HG02610 (cell line): ENCODE measurements around the gene ABCC3.

Experiments used
- ATAC-seq: cut with Tn5 transposase; IDR thresholded peaks from one replicate; pipeline ENCODE4 v1.9.1; 2021; ENCODE audit warnings: mild to moderate bottlenecking, moderate library complexity; ENCODE audit not compliant: unreplicated experiment

Gene ABCC3

GRCh38 chr17:50728881-50729765 lies 94.4 kb downstream of the ABCC3 start:
- ATAC-seq, result no peak

- no peak for ATAC-seq
These were observed 97.1 kb downstream of the ABCC3 start for GRCh38 chr17:50731575-50732460.

- ATAC-seq, result no peak
These were observed 100.6 kb downstream of the ABCC3 start for GRCh38 chr17:50735287-50735686.

DNA sequence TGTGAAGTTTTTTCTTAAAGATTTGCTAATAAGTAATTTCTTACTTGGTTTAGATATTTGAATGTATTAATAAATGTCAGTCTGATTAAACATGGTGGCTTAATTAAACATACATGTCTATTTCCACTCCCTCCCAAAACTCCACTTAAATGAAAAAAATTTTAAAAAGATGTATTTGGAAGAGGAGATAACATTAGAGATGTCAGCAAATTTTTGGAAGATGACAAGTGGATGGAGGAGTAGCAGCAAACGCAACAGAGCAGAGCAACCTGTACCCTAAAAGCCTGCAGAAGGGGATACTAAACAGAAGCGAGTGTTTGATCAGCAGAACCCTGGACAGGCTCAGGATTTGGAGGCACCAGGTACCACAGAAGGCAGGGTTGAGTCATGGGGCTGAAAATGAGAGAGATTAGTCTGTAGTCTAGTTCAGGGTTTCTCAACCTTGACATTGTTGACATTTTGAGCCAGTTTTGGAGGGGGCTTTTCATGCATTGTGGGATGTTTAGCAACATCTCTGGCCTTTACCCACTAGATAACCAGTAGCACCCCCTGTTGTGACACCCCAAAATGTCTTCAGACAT lies 102.5 kb downstream of the ABCC3 start:
- no peak for ATAC-seq

GRCh38 chr17:50739098-50739497 lies 104.4 kb downstream of the ABCC3 start:
- no peak for ATAC-seq
